ENCODE measurements around the gene RNF169. TPM values are rescaled to one million over a fixed set of nuclear protein-coding genes. Genes with fewer than 3 reads are reported as not detected.

RNF169 gene
- total RNA-seq, 1 experiment from 2014 or later = 13.0 TPM

GRCh38 chr11:74826901-74827300 lies 78.3 kb downstream of the RNF169 start:
- no peak overlapping the region for H4K5ac ChIP-seq (ENCODE audit: insufficient read length, low read depth, low read length)
- peaks cover 10% of the 10 kb centered on the region for H3K9me3 ChIP-seq (ENCODE audit: control insufficient read depth, low read depth, low read length)
- WGBS (ENCODE audit: extremely low coverage, insufficient read length, low lambda C conversion rate) = no CpG with 5 or more reads among the region's 4 CpGs

More at GRCh38 chr11:74826901-74827300, 78.3 kb downstream of the RNF169 start:
- Histone ChIP-seq H3K79me2 (ENCODE audit: insufficient read depth, low read length) (no peaks in the 10 kb centered on the region), H4K20me1 (ENCODE audit: control insufficient read depth, insufficient read depth, insufficient read length) (no peaks in the 10 kb centered on the region), H2BK5ac (ENCODE audit: insufficient read length, low read length) (no peak overlapping the region), H2BK12ac (ENCODE audit: insufficient read length, low read depth, low read length) (no peak overlapping the region), H2BK20ac (ENCODE audit: low read depth, low read length, poor library complexity, severe bottlenecking) (no peak overlapping the region), H3K18ac (ENCODE audit: insufficient read length, low read depth, low read length) (no peak overlapping the region), H2AK5ac (ENCODE audit: insufficient read length, low read length) (no peak overlapping the region), H3K23ac (ENCODE audit: insufficient read length, low read depth, low read length) (no peak overlapping the region), H3K27me3 (ENCODE audit: insufficient read depth, low read length) (no peaks in the 10 kb centered on the region), H2AFZ (ENCODE audit: low read length) (no peak overlapping the region), H4K91ac (ENCODE audit: insufficient read length, low read depth, low read length) (no peak overlapping the region), H3K79me1 (ENCODE audit: insufficient read depth, low read depth, low read length, poor library complexity, severe bottlenecking) (no peaks in the 10 kb centered on the region), H3T11ph (ENCODE audit: low read length) (no peak overlapping the region), H3K4ac (ENCODE audit: low read depth, low read length) (no peak overlapping the region), H3K27ac (ENCODE audit: insufficient read length, low read depth, low read length) (no peak overlapping the region), H3K4me2 (ENCODE audit: insufficient read depth, insufficient read length, low read length) (no peak overlapping the region), H3K56ac (ENCODE audit: insufficient read length, low read depth, low read length) (no peak overlapping the region), H2BK15ac (ENCODE audit: low read depth, low read length) (no peak overlapping the region), H3K14ac (ENCODE audit: insufficient read depth, low read length) (no peak overlapping the region), H3K4me1 (ENCODE audit: insufficient read depth, low read length) (no peaks in the 10 kb centered on the region), H2BK120ac (ENCODE audit: low read depth, low read length, poor library complexity, severe bottlenecking) (no peak overlapping the region), H4K8ac (replicated peaks; ENCODE audit: insufficient read length, low read depth, low read length) (no peak overlapping the region), H3K23me2 (ENCODE audit: insufficient read length, low read depth, low read length, poor library complexity, severe bottlenecking) (no peaks in the 10 kb centered on the region), H3K9ac (ENCODE audit: extremely low read depth, insufficient read length, low read length) (no peak overlapping the region)
- Mint-ChIP-seq H3K27me3 (ENCODE audit: low read depth) (no peaks in the 10 kb centered on the region), H3K4me1 (no peaks in the 10 kb centered on the region), H3K36me3 (ENCODE audit: insufficient read depth in 1 of 3, low read depth in 3 of 3) (peaks cover 51 to 81% (median 55%) of the 10 kb centered on the region in 3 experiments), H3K27ac (no peak overlapping the region), H3K9me3 (peaks cover 50 to 52% of the 10 kb centered on the region in 2 experiments), H3K4me3 (no peak overlapping the region)
- TF ChIP-seq CTCF (conservative IDR thresholded peaks at IDR 0.05) = no peak
- DNase-seq = no peak

Measured in H9 (cell line).